ENCODE results near the gene FNIP2. TPM values are rescaled to one million over a fixed set of nuclear protein-coding genes. Genes with fewer than 3 reads are reported as not detected.

FNIP2 gene
- total RNA-seq, 1 experiment from 2014 or later = 16.1 TPM

DNA sequence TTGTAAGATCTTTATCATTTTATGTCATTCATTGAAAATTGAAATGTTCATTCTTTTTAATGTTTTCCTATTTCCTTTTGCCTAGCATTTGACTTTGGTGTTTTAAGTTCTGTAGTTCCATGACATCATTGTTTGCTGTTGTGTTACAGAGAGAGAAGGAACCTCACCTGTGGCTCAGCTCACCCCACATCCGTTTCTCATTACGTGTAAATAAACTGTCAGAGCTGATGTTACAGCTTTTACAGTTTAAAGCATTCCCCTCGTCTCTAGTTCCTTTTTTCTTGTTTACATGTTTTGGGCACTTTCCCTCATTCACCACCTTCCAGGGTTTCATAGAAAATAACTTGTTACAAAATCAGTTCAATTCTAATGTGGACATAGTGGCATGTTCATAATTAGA, 137.2 kb downstream of the FNIP2 start:
- no TSS peak for BruUV-seq (replicated peaks)
- ChIA-PET POLR2A (ENCODE audit: low non-redundant PET) (no interaction called here), CTCF (interaction anchor here (0.7 kb wide), 1 partner anchor 1319 kb away, joined by 4 read pairs; no protein-coding TSS in a partner anchor)
- no peaks in the 10 kb centered on the region for H3K4me1 ChIP-seq (ENCODE audit: insufficient read depth, low read length, poor library complexity, severe bottlenecking)
- no peaks in the 10 kb centered on the region for H3K36me3 ChIP-seq (ENCODE audit: insufficient read depth, low read length, poor library complexity, severe bottlenecking)
- intact Hi-C loops (cut with micrococcal nuclease; ENCODE audit: unreplicated experiment) = no loop called here
- H3K4me3 ChIP-seq (ENCODE audit: low read depth, low read length, poor library complexity, severe bottlenecking) = no peak overlapping the region
- H3K27ac ChIP-seq (ENCODE audit: low read depth, low read length, poor library complexity, severe bottlenecking) = no peak overlapping the region
- no peak for TF ChIP-seq EZH2 (IDR thresholded peaks at IDR 0.05; ENCODE audit: borderline replicate concordance, low read depth, low read length, poor library complexity, severe bottlenecking)
- TF ChIP-seq, protein P1, sequence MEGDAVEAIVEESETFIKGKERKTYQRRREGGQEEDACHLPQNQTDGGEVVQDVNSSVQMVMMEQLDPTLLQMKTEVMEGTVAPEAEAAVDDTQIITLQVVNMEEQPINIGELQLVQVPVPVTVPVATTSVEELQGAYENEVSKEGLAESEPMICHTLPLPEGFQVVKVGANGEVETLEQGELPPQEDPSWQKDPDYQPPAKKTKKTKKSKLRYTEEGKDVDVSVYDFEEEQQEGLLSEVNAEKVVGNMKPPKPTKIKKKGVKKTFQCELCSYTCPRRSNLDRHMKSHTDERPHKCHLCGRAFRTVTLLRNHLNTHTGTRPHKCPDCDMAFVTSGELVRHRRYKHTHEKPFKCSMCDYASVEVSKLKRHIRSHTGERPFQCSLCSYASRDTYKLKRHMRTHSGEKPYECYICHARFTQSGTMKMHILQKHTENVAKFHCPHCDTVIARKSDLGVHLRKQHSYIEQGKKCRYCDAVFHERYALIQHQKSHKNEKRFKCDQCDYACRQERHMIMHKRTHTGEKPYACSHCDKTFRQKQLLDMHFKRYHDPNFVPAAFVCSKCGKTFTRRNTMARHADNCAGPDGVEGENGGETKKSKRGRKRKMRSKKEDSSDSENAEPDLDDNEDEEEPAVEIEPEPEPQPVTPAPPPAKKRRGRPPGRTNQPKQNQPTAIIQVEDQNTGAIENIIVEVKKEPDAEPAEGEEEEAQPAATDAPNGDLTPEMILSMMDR (conservative IDR thresholded peaks at IDR 0.05; ENCODE audit: low read depth, low read length) = no peak
- H3K9me3 ChIP-seq (ENCODE audit: low read depth, low read length, poor library complexity, severe bottlenecking) = no peaks in the 10 kb centered on the region
- no peak for DNase-seq (ENCODE audit: low spot score)
- no peaks in the 10 kb centered on the region for H3K27me3 ChIP-seq (replicated peaks; ENCODE audit: insufficient read depth, low read depth, low read length, poor library complexity)

DNA sequence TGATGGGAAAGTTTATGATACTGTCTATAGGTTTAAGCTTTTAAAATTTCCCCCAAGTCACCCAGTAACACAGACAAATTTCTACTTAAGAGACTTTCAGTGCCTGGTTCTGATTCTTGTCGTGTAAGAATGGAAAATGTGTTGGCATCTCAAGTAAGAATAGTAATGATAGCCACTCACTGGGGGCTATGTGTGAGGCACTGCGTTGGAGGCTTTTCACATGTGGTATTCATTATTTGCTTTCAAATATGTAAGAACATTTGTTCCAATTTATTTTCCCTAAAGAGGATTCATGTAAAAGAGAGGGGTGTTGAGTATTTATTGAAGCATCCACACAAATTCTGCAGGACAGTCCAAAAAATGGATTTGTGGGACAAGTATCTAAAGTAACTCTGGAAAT, 143.6 kb downstream of the FNIP2 start:
- CTCF ChIA-PET = no interaction called here
- no peak overlapping the region for H3K27ac ChIP-seq (ENCODE audit: low read depth, low read length, poor library complexity, severe bottlenecking)
- no peaks in the 10 kb centered on the region for H3K36me3 ChIP-seq (ENCODE audit: insufficient read depth, low read length, poor library complexity, severe bottlenecking)
- H3K4me1 ChIP-seq (ENCODE audit: insufficient read depth, low read length, poor library complexity, severe bottlenecking) = peaks cover 22% of the 10 kb centered on the region
- intact Hi-C loops (cut with micrococcal nuclease; ENCODE audit: unreplicated experiment) = no loop called here
- no peaks in the 10 kb centered on the region for H3K9me3 ChIP-seq (ENCODE audit: low read depth, low read length, poor library complexity, severe bottlenecking)
- POLR2A ChIA-PET (ENCODE audit: low non-redundant PET) = no interaction called here
- TF ChIP-seq EZH2 (IDR thresholded peaks at IDR 0.05; ENCODE audit: borderline replicate concordance, low read depth, low read length, poor library complexity, severe bottlenecking) = no peak
- TF ChIP-seq, protein P1 (conservative IDR thresholded peaks at IDR 0.05; ENCODE audit: low read depth, low read length) = no peak
- no peak overlapping the region for H3K4me3 ChIP-seq (ENCODE audit: low read depth, low read length, poor library complexity, severe bottlenecking)
- no TSS peak for BruUV-seq (replicated peaks)
- H3K27me3 ChIP-seq (replicated peaks; ENCODE audit: insufficient read depth, low read depth, low read length, poor library complexity) = no peaks in the 10 kb centered on the region
- no peak for DNase-seq (ENCODE audit: low spot score)

DNA sequence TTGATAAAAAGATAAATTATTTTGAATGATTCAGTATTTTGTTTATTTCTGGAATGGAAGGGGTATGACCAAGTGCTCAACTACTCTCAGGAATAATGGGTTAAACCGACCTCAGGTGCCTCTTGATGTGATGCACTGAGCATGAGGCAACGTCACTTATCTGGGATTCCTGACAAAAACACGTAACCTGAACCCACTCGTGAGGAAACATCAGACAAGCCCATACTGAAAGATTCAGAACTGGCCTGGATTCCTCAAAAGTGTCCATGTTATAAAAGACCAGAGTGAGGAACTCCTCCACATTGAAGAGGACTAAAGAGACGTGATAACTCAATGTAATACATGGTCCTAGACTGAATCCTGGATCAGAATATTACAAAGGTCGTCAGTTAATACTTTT, 144.0 kb downstream of the FNIP2 start:
- no peaks in the 10 kb centered on the region for H3K9me3 ChIP-seq (ENCODE audit: low read depth, low read length, poor library complexity, severe bottlenecking)
- H3K27ac ChIP-seq (ENCODE audit: low read depth, low read length, poor library complexity, severe bottlenecking) = no peak overlapping the region
- H3K4me3 ChIP-seq (ENCODE audit: low read depth, low read length, poor library complexity, severe bottlenecking) = no peak overlapping the region
- TF ChIP-seq, protein P1 (conservative IDR thresholded peaks at IDR 0.05; ENCODE audit: low read depth, low read length) = no peak
- TF ChIP-seq EZH2 (IDR thresholded peaks at IDR 0.05; ENCODE audit: borderline replicate concordance, low read depth, low read length, poor library complexity, severe bottlenecking) = no peak
- H3K27me3 ChIP-seq (replicated peaks; ENCODE audit: insufficient read depth, low read depth, low read length, poor library complexity) = no peaks in the 10 kb centered on the region
- CTCF ChIA-PET = no interaction called here
- H3K4me1 ChIP-seq (ENCODE audit: insufficient read depth, low read length, poor library complexity, severe bottlenecking) = peaks cover 22% of the 10 kb centered on the region
- no peak for DNase-seq (ENCODE audit: low spot score)
- no TSS peak for BruUV-seq (replicated peaks)
- POLR2A ChIA-PET (ENCODE audit: low non-redundant PET) = no interaction called here
- no peaks in the 10 kb centered on the region for H3K36me3 ChIP-seq (ENCODE audit: insufficient read depth, low read length, poor library complexity, severe bottlenecking)
- intact Hi-C loops (cut with micrococcal nuclease; ENCODE audit: unreplicated experiment) = no loop called here

All from A673 (cell line).